Measurements from ENCODE around the gene AOPEP.
A peak's percentile ranks its signal among the peaks of the same experiment; 100 is the strongest.

AOPEP gene

GRCh38 chr9:94761481-94761880 lies 35.0 kb downstream of the AOPEP start:
- no peak for DNase-seq (ENCODE audit: low spot score)

DNA sequence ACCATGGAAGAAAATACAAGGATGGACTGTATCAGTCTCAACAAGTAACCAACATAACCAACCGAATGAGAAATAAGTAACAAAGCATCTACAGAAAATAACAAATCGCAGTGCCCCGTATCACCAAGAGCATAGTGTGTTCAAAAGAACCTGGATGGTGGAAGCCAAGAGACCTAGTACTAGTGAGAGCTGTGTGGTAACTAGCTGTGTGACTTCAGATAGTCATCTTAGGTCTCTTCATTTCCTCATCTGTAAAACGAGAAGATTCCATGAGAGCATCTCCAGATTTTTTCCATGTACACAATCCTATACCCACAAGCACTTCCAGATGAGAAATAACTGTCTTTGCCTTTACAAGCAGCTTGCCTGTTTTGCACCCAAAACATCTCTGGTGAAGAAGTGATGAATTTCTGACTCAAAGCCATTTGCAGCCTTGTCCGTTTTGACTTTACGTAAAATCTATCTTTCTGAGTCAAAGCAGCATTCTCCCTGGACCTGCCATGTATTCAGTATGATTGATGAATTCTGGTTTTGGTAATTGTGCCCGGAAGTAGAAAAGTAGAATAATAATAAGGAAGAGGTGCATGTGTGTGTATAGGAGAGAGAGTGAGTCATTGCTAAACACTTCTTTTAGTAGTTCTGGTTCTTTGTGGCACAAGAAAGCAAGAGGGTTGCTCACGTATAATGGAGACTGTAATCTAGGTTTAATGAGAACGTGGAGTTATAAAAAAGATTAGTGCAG lies 41.0 kb downstream of the AOPEP start:
- no peak for DNase-seq (ENCODE audit: low spot score)

GRCh38 chr9:94768766-94769165 lies 42.3 kb downstream of the AOPEP start:
- DNase-seq (ENCODE audit: low spot score), result no peak

DNA sequence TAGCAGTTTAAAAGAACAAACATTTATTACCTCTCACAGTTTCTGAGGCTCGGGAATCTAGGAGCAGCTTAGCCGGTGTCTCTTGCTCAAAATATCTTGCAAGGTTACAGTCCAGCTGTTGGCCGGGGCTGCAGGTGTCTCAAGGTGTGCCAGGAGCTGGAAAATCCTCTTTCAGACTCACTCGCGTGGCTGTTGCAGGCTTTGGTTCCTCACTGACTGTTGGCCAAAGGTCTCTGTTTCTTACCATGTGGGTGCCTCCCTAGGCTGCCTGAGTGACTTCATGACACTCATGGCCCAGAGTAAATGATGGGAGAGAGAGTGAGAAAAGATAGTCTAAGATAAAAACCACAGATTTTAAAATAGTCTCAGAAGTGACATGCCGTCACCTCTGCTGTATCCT lies 43.8 kb downstream of the AOPEP start:
- DNase-seq (ENCODE audit: low spot score), result no peak

- DNase-seq (ENCODE audit: low spot score), result no peak
These were observed 44.6 kb downstream of the AOPEP start for GRCh38 chr9:94771096-94771495.

DNA sequence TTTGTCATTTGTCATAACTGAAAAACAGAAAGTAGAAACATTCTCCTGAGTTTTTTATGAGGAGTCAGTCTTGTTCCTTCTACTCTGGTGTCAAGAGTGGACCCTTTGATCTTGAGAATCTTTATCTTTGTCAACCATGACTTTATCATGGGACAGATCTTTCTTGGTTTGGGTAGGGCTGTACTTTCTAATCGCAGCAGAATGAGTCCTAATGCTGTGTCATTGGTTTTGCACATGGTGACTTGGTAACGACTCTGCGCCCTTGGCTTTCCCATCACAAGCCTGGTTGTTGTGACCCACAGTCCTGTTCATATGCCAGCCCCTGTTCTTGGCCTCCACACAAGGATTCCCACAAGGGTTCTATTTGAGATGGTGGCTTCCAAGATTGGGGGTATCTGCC lies 45.6 kb downstream of the AOPEP start:
- DNase-seq (ENCODE audit: low spot score), result no peak

DNA sequence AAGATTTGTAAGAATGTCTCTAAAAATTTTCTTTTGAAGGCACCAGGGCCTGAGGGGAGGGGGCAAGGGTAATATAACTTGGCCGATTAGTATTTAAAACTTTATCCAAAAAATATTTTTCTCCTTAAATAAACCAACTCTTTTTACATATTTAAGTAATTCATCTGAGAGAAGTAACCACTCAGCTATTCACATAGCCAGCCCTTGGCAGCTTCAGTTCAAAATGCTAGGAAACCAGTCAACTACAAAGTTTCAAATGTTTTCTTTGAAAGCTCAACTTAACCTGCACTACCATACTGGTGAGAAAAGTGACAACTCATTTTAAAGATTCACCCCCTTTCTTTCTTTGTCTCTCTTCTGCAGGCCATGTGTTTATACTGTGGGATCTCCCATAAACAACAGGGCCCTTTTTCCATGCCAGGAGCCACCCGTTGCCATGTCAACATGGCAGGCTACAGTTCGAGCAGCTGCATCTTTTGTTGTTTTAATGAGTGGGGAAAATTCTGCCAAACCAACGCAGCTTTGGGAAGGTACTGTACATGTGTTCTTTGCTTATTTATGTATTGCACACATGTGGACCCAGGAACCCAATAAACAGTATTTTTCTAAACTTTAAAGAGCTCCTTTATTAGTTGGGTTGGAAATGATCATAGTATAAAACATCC lies 46.3 kb downstream of the AOPEP start:
- no peak for DNase-seq (ENCODE audit: low spot score)

DNA sequence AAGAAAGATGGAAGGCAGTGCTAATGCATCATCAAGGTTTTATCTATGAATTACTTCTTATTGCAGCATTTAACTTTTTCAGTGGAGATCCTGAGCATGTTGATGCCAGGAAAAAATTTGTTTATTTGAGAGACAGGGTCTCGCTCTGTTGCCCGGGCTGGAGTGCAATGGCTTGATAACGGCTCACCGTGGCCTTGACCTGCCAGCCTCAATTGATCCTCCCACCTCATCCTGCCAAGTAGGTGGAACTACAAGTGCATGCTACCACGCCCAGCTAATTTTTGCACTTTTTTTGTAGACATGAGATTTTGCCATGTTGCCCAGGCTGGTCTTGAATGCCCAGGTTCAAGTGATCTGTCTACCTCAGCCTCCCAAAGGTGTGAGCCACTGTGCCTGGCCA lies 47.2 kb downstream of the AOPEP start:
- DNase-seq (ENCODE audit: low spot score), result no peak

DNA sequence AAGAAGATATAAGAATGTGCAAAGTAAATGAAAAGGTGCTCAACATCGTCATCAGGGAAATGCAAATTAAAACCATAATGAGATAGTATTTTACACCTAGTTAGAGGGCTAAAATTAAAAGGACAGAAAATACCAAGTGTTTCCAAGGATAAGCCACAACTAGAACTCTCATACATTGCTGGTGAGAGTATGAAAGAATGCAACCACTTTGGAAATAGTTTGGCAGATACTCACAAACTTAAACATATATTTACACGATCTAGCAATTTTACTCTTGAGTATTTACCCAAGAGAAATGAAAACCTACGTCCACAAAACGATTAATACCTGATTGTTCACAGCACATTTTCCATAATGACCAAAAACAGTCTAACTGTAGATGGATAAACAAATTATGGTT lies 51.5 kb downstream of the AOPEP start:
- DNase-seq (ENCODE audit: low spot score), result no peak

DNA sequence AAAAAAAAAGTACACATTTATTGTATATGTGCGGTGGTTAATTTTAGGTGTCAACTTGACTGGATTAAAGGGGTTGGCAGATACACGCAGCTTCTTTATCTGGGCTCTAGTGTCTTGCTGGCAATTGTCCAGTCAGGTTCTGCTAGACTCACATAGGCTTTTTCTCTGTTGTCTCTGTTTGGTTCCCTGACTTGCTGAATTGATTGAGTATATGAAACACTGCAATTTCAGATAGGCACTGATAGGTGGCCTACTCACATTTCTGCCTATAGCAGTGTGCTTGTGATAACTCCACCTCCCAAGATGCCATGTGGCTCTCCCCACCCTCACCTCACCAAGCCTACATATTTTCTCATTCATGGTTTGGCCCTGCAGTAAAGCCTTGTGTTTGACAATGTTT lies 52.5 kb downstream of the AOPEP start:
- DNase-seq (ENCODE audit: low spot score), result no peak

GRCh38 chr9:94779693-94780290 lies 53.3 kb downstream of the AOPEP start:
- no peak for DNase-seq (ENCODE audit: low spot score)

- no peak for DNase-seq (ENCODE audit: low spot score)
These were observed 54.0 kb downstream of the AOPEP start for GRCh38 chr9:94780516-94780950.

- no peak for DNase-seq (ENCODE audit: low spot score)
These were observed 56.0 kb downstream of the AOPEP start for GRCh38 chr9:94782355-94783101.

DNA sequence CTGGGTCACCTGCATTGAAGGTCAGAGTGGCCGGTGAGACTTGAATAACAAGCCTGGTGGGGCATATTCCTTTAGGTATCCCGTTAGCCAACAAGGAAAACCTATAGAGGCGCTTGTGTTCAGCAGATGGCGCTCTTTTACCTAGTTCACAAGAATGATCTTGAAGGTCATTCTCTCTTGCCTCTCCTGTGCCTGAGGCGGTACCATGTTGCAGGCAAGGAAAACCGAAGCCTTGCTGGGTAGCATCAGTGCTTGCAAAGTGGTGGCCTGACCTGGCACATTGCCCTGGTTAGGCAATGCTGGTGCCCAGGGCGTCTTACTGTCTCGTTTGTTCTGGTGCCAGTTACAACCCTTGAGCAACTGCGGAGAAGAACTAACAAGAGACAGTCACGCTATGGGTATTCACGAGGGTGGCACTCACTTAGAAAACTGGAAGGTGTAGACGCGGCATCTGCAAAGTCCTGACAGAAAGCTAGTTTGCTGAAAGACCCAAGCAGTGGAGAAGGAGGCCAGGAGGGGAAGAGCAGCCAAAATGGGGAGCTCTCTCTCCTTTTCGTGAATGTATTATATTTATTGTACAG lies 56.7 kb downstream of the AOPEP start:
- peak; percentile 45 for DNase-seq (ENCODE audit: low spot score)

- no peak for DNase-seq (ENCODE audit: low spot score)
These were observed 57.4 kb downstream of the AOPEP start for GRCh38 chr9:94783928-94784327.

- DNase-seq (ENCODE audit: low spot score), result no peak
These were observed 59.0 kb downstream of the AOPEP start for GRCh38 chr9:94785215-94786169.

GRCh38 chr9:94786586-94786985 lies 60.1 kb downstream of the AOPEP start:
- DNase-seq (ENCODE audit: low spot score), result no peak

GRCh38 chr9:94787266-94787665 lies 60.8 kb downstream of the AOPEP start:
- no peak for DNase-seq (ENCODE audit: low spot score)

DNA sequence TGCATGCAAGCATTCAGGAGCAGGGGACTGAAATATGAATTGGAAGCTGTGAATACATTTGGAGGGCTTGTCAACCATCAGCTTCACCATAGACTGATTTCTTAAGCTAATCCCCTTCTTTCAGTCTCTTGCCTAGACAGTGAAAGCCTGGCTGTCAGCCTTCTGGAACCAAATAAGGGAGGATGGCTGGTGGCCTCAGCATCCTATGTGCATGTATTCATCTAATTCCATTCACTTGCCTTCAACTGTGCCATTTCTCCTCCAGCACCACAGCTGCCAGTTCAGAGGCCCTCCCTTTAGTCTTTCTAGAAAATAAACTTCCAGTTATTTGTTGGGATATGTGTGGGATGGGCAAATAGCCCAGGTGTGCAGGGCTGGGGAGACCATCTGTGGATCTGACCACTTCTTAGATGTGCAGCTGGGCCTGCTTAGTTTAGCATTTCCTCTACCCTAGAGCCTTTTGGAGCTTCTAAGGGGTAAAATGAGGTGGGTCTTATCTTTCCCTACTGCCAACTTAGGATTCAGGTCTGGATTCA lies 62.1 kb downstream of the AOPEP start:
- DNase-seq (ENCODE audit: low spot score), result no peak

DNA sequence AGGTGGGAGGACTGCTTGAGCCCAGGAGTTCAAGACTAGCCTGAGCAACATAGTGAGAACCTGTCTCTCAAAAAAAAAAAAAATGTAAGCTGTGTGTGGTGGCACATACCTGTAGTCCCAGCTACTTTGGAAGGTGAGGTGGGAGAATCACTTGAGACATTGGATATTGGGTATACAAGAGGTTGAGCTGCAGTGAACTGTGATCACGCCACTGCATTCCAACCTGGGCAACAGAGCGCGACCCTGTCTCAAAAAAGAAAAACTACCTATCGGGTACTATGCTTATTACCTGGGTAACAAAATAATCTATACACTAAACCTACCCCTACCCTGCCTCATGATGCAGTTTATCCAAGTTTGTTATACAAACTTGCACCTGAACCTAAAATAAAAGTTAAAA lies 64.9 kb downstream of the AOPEP start:
- DNase-seq (ENCODE audit: low spot score), result no peak

- DNase-seq (ENCODE audit: low spot score), result no peak
These were observed 66.0 kb downstream of the AOPEP start for GRCh38 chr9:94792511-94792910.
